Endothelial cell of umbilical vein (primary cell): ENCODE measurements around the gene MNAT1. TPM values are rescaled to one million over a fixed set of nuclear protein-coding genes. Genes with fewer than 3 reads are reported as not detected.

ENCODE experiments used
- BruUV-seq: library from RNA; stranded (reverse); fragments of 400-500 nt; replicated peaks from 2 replicates; lab custom pipeline; 2021; lab: Mats Ljungman, UMichigan
- CTCF ChIA-PET: fragments of 300-600, 350-600 bp; sonication (Branson Sonifier 250); formaldehyde crosslinking; loops from one replicate; lab custom pipeline; 2021; ENCODE audit warnings: antibody characterized with exemption, inconsistent platforms; lab: Charles Lee
- POLR2A ChIA-PET: fragments of 300-600, 350-600 bp; sonication (Branson Sonifier 250); formaldehyde crosslinking; loops from one replicate; lab custom pipeline; 2021; ENCODE audit warnings: antibody characterized with exemption, inconsistent platforms; lab: Charles Lee
- DNase-seq: peaks from one replicate; pipeline ENCODE4 v3.0.0-alpha.2; 2011; ENCODE audit warnings: low read depth, low spot score
- FAIRE-seq: peaks from 2 replicates; lab custom pipeline; 2011; peaks lifted over from hg19 to GRCh38; lab: Jason Lieb, UNC
- H2AFZ ChIP-seq: 2 replicates; pipeline ENCODE4 v1.6.0; 2012; ENCODE audit warnings: low read depth, low read length, control low read depth, inconsistent platforms
- H3K27ac ChIP-seq: 2 replicates; pipeline ENCODE4 v1.5.1; 2011; ENCODE audit warnings: low read depth, mild to moderate bottlenecking, control low read depth, low read length, moderate library complexity; ENCODE audit not compliant: insufficient read depth
- H3K27me3 ChIP-seq, 2 experiments: 2 replicates each; pipeline versions ENCODE4 v1.6.0 to v1.6.1; 2011; ENCODE audit warnings: low read length in 2 of 2, mixed read lengths in 1 of 2; ENCODE audit not compliant: control insufficient read depth in 2 of 2, insufficient read depth in 2 of 2
- H3K36me3 ChIP-seq, 2 experiments: 2 replicates in 1 of 2; 3 replicates in 1 of 2; pipeline ENCODE4 v1.5.1; 2011; ENCODE audit warnings: low read length in 2 of 2, mild to moderate bottlenecking in 1 of 2, moderate library complexity in 1 of 2; ENCODE audit not compliant: control insufficient read depth in 2 of 2, insufficient read depth in 2 of 2; ENCODE audit errors: extremely low read depth in 1 of 2
- H3K4me1 ChIP-seq: 3 replicates; pipeline ENCODE4 v1.5.1; 2011; ENCODE audit warnings: mild to moderate bottlenecking, low read length; ENCODE audit not compliant: control insufficient read depth, insufficient read depth; ENCODE audit errors: extremely low read depth
- H3K4me2 ChIP-seq: 2 replicates; pipeline ENCODE4 v1.6.1; 2011; ENCODE audit warnings: low read length, control low read depth, mixed read lengths; ENCODE audit not compliant: insufficient read depth
- H3K4me3 ChIP-seq, 3 experiments: fragments of 200-600 bp in 1 of 3; sonication (generic), shearing (Covaris generic) in 1 of 3; replicated peaks in 1 of 3; 2 replicates each; pipeline ENCODE4 v1.5.1; 2011 to 2016; ENCODE audit warnings: control low read depth in 3 of 3, low read length in 3 of 3, mild to moderate bottlenecking in 2 of 3, inconsistent platforms in 1 of 3, low read depth in 1 of 3, moderate library complexity in 1 of 3; ENCODE audit not compliant: insufficient read depth in 1 of 3
- H3K79me2 ChIP-seq: 2 replicates; pipeline ENCODE4 v1.6.0; 2012; ENCODE audit warnings: low read length, inconsistent platforms; ENCODE audit not compliant: control insufficient read depth, insufficient read depth
- H3K9ac ChIP-seq: replicated peaks from 2 replicates; pipeline ENCODE3; 2011; ENCODE audit warnings: low read length, control low read depth; ENCODE audit not compliant: insufficient read depth; ENCODE audit errors: extremely low read depth
- H3K9me1 ChIP-seq: replicated peaks from 3 replicates; pipeline ENCODE4 v1.6.0; 2011; ENCODE audit warnings: mild to moderate bottlenecking, low read length; ENCODE audit not compliant: control insufficient read depth, insufficient read depth; ENCODE audit errors: extremely low read depth
- H3K9me3 ChIP-seq: replicated peaks from 2 replicates; pipeline ENCODE4 v1.5.1; 2012; ENCODE audit warnings: low read length, inconsistent platforms; ENCODE audit not compliant: control insufficient read depth, insufficient read depth
- H4K20me1 ChIP-seq: replicated peaks from 2 replicates; pipeline ENCODE3; 2011; ENCODE audit warnings: mild to moderate bottlenecking, low read length; ENCODE audit not compliant: control insufficient read depth, insufficient read depth; ENCODE audit errors: extremely low read depth
- EZH2 ChIP-seq: IDR thresholded peaks from 2 replicates; pipeline ENCODE4 v1.6.1; 2012; ENCODE audit warnings: borderline replicate concordance, low read depth, mild to moderate bottlenecking, moderate library complexity, low read length, inconsistent platforms; ENCODE audit not compliant: severe bottlenecking
- FOS ChIP-seq: IDR thresholded peaks from 2 replicates; pipeline ENCODE4 v1.6.1; 2011; ENCODE audit warnings: mild to moderate bottlenecking, low read length, moderate library complexity, borderline replicate concordance; ENCODE audit not compliant: insufficient read depth
- JUN ChIP-seq: IDR thresholded peaks from 2 replicates; pipeline ENCODE4 v1.6.1; 2011; ENCODE audit warnings: borderline replicate concordance, low read depth; ENCODE audit not compliant: insufficient read length, insufficient read depth
- POLR2A ChIP-seq: IDR thresholded peaks from 2 replicates; pipeline ENCODE4 v1.6.1; 2012; ENCODE audit warnings: low read depth, mild to moderate bottlenecking, control low read depth, low read length
- POLR2AphosphoS5 ChIP-seq: IDR thresholded peaks from 2 replicates; pipeline ENCODE4 v1.6.1; 2012; ENCODE audit warnings: low read depth, mild to moderate bottlenecking, control low read depth, low read length, moderate library complexity; ENCODE audit not compliant: insufficient read depth
- dilution Hi-C: fragments of 300-500 bp; cut with MboI; formaldehyde crosslinking; loops from one replicate; pipeline ENCODE4 v1.15.0; 2019; ENCODE audit warnings: low sequenced_read_pairs; ENCODE audit not compliant: extremely low pct_ligation_motif_present
- intact Hi-C: fragments of 100-400 bp; cut with micrococcal nuclease; formaldehyde crosslinking; loops from one replicate; pipeline ENCODE4 v1.10.0; 2022
- polyA plus RNA-seq, 4 experiments: library from polyadenylated mRNA; depleted of rRNA in 3 of 4; stranded (reverse) in 3 of 4; unstranded in 1 of 4; fragments of >200 nt; gene quantifications; 2 replicates each; pipeline versions ENCODE4 v1.2.1 to v1.2.3, GENCODE V29; 2011 to 2012; ENCODE audit warnings: missing spikeins in 1 of 4
- total RNA-seq: library from RNA; stranded (reverse); gene quantifications from 2 replicates; pipeline ENCODE4 v1.2.3, GENCODE V29; 2021
- TF ChIP-seq, protein P1 (sequence below), 2 donors: IDR thresholded peaks; 1 replicate in 1 of 2; 2 replicates in 1 of 2; pipeline ENCODE4 v1.5.1; 2011; ENCODE audit warnings: low read length in 2 of 2, mild to moderate bottlenecking in 2 of 2, moderate library complexity in 2 of 2, control low read depth in 1 of 2, inconsistent platforms in 1 of 2, low read depth in 1 of 2; ENCODE audit not compliant: insufficient read depth in 1 of 2; ENCODE audit errors: extremely low read depth in 1 of 2

The MNAT1 gene
- total and polyA plus RNA-seq, 2 donors (not counting 3 experiments of a cell fraction or from before 2014, with no cell fraction given), result 35.7 to 55.7 TPM

DNA sequence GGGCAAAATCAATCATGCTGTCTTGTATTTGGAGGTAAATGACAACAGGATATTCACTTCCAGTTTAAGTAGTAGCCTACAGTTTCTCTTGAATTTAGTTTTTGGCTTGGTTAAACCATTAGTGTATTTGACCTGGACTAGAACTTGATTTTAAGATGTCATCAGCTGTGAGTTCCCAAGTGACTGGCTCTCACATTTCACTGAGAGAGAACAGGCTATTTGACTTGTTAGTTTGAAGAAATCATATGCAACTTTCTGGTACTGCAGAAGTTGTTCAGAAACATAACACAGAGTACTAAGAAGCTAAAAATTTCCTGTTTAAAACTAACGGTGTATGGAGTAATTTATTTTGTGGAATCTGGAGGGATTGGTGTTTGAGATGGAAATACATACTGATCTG is 22.3 kb downstream of the MNAT1 start:
- Histone ChIP-seq H3K9me1 (peaks cover 2% of the 10 kb centered on the region), H3K9me3 (no peaks in the 10 kb centered on the region), H3K27ac (no peak overlapping the region), H3K4me2 (peak overlapping the region; percentile 8), H2AFZ (no peak overlapping the region), H3K4me3 (no peak overlapping the region), H3K9ac (no peak overlapping the region), H4K20me1 (peaks cover 2% of the 10 kb centered on the region), H3K27me3 (no peaks in the 10 kb centered on the region), H3K79me2 (peaks cover 39% of the 10 kb centered on the region), H3K36me3 (no peaks in the 10 kb centered on the region), H3K4me1 (peaks cover 18% of the 10 kb centered on the region)
- FAIRE-seq (no peak), DNase-seq (peak; percentile 21)
- no TSS peak for BruUV-seq
- CTCF ChIA-PET, result interaction anchor here (1.4 kb wide), 1 partner anchor 34 kb away, joined by 4 read pairs; no protein-coding TSS in a partner anchor
- POLR2A ChIA-PET, result no interaction called here
- TF ChIP-seq POLR2A (no peak), FOS (no peak)
- dilution Hi-C loops, result no loop called here
- intact Hi-C loops, result no loop called here

DNA sequence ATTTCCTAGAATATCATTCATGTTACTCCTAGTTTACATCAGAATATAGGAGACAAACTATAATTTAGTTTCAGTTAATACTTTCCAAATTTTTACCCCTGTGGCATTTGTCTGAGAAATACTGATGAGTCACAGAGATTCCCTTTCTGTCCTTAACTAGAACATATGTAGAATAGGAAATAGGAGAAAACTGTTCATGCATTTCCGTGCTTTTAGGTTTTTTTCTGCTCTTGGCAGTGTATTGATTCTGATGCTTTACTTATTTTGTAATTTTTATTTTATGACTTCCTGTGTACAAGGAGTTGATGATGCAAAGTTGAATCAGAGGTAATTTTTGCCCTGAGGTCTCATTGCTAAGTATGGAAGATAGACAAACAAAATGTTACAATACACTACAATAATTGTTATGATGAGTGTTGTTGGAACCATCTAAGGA is 23.0 kb downstream of the MNAT1 start:
- ChIA-PET POLR2A (no interaction called here), CTCF (interaction anchor here (1.4 kb wide), 1 partner anchor 35 kb away, joined by 4 read pairs; no protein-coding TSS in a partner anchor)
- peak overlapping the region; percentile 20 for H3K27ac ChIP-seq
- H3K9me3 ChIP-seq, result no peaks in the 10 kb centered on the region
- intact Hi-C loops (no loop called here), dilution Hi-C loops (no loop called here)
- H3K36me3 ChIP-seq, result no peaks in the 10 kb centered on the region
- TF ChIP-seq JUN (peak; percentile 34), EZH2 (no peak), FOS (peak; percentile 71), POLR2AphosphoS5 (no peak)
- TF ChIP-seq, protein P1, sequence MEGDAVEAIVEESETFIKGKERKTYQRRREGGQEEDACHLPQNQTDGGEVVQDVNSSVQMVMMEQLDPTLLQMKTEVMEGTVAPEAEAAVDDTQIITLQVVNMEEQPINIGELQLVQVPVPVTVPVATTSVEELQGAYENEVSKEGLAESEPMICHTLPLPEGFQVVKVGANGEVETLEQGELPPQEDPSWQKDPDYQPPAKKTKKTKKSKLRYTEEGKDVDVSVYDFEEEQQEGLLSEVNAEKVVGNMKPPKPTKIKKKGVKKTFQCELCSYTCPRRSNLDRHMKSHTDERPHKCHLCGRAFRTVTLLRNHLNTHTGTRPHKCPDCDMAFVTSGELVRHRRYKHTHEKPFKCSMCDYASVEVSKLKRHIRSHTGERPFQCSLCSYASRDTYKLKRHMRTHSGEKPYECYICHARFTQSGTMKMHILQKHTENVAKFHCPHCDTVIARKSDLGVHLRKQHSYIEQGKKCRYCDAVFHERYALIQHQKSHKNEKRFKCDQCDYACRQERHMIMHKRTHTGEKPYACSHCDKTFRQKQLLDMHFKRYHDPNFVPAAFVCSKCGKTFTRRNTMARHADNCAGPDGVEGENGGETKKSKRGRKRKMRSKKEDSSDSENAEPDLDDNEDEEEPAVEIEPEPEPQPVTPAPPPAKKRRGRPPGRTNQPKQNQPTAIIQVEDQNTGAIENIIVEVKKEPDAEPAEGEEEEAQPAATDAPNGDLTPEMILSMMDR (IDR thresholded peaks at IDR 0.05; ENCODE audit: extremely low read depth in 1 of 2, insufficient read depth in 1 of 2, low read depth in 1 of 2, low read length in 2 of 2), result no peak
- peaks cover 18% of the 10 kb centered on the region for H3K4me1 ChIP-seq
- peaks cover 37% of the 10 kb centered on the region for H3K79me2 ChIP-seq
- no peak overlapping the region for H2AFZ ChIP-seq
- BruUV-seq, result no TSS peak
- FAIRE-seq, result no peak
- no peaks in the 10 kb centered on the region for H3K27me3 ChIP-seq
- H3K4me2 ChIP-seq, result peak overlapping the region; percentile 70
- H3K9me1 ChIP-seq, result peaks cover 2% of the 10 kb centered on the region
- H4K20me1 ChIP-seq, result peaks cover 2% of the 10 kb centered on the region
- no peak overlapping the region for H3K9ac ChIP-seq
- peak; percentile 56 for DNase-seq
- H3K4me3 ChIP-seq, result peak overlapping the region in 1 of 3 experiments; percentile 15
